H9 (cell line): ENCODE data around the gene CD47. TPM values are rescaled to one million over a fixed set of nuclear protein-coding genes. Genes with fewer than 3 reads are reported as not detected.

Experiments
- DNase-seq: peaks from one replicate; pipeline ENCODE4 v3.0.0-alpha.2; 2017
- H2AFZ ChIP-seq: one replicate; pipeline ENCODE4 v1.6.1; 2013; ENCODE audit warnings: mild to moderate bottlenecking, low read length, control low read depth, moderate library complexity
- H2AK5ac ChIP-seq: 2 replicates; pipeline ENCODE4 v1.6.1; 2013; ENCODE audit warnings: low read length, control low read depth, mixed read lengths; ENCODE audit not compliant: insufficient read length
- H2BK120ac ChIP-seq: one replicate; pipeline ENCODE4 v1.6.1; 2013; ENCODE audit warnings: low read depth, mild to moderate bottlenecking, low read length, control low read depth, inconsistent platforms; ENCODE audit not compliant: poor library complexity, severe bottlenecking
- H2BK12ac ChIP-seq: 2 replicates; pipeline ENCODE4 v1.6.1; 2013; ENCODE audit warnings: low read length, control low read depth, mixed read lengths, low read depth; ENCODE audit not compliant: insufficient read length
- H2BK15ac ChIP-seq: 2 replicates; pipeline ENCODE4 v1.6.1; 2013; ENCODE audit warnings: low read depth, low read length, control low read depth
- H2BK20ac ChIP-seq: one replicate; pipeline ENCODE4 v1.6.1; 2013; ENCODE audit warnings: low read depth, mild to moderate bottlenecking, low read length, control low read depth, inconsistent platforms; ENCODE audit not compliant: poor library complexity, severe bottlenecking
- H2BK5ac ChIP-seq: 2 replicates; pipeline ENCODE4 v1.6.1; 2013; ENCODE audit warnings: low read length, control low read depth, mixed read lengths; ENCODE audit not compliant: insufficient read length
- H3K14ac ChIP-seq: 2 replicates; pipeline ENCODE4 v1.6.1; 2013; ENCODE audit warnings: low read length, control low read depth; ENCODE audit not compliant: insufficient read depth
- H3K18ac ChIP-seq: 2 replicates; pipeline ENCODE4 v1.6.1; 2013; ENCODE audit warnings: low read depth, mild to moderate bottlenecking, mixed read lengths, low read length, control low read depth; ENCODE audit not compliant: insufficient read length
- H3K23ac ChIP-seq: 2 replicates; pipeline ENCODE4 v1.6.1; 2013; ENCODE audit warnings: low read length, control low read depth, mixed read lengths, low read depth; ENCODE audit not compliant: insufficient read length
- H3K23me2 ChIP-seq: 2 replicates; pipeline ENCODE4 v1.6.1; 2013; ENCODE audit warnings: low read depth, mild to moderate bottlenecking, mixed read lengths, low read length, control low read depth; ENCODE audit not compliant: insufficient read length, poor library complexity, severe bottlenecking
- H3K27ac ChIP-seq: 2 replicates; pipeline ENCODE4 v1.5.1; 2013; ENCODE audit warnings: low read length, control low read depth, mixed read lengths, low read depth; ENCODE audit not compliant: insufficient read length
- H3K27me3 ChIP-seq: 2 replicates; pipeline ENCODE4 v1.6.1; 2013; ENCODE audit warnings: low read length, control low read depth, inconsistent platforms; ENCODE audit not compliant: insufficient read depth
- H3K4ac ChIP-seq: 2 replicates; pipeline ENCODE4 v1.6.1; 2013; ENCODE audit warnings: low read depth, mild to moderate bottlenecking, control low read depth, inconsistent platforms, low read length, moderate library complexity
- H3K4me1 ChIP-seq: 2 replicates; pipeline ENCODE4 v1.6.1; 2013; ENCODE audit warnings: low read length, control low read depth, inconsistent platforms; ENCODE audit not compliant: insufficient read depth
- H3K4me2 ChIP-seq: 2 replicates; pipeline ENCODE4 v1.6.1; 2013; ENCODE audit warnings: low read length, control low read depth, mixed read lengths; ENCODE audit not compliant: insufficient read length, insufficient read depth
- H3K56ac ChIP-seq: 2 replicates; pipeline ENCODE4 v1.6.1; 2013; ENCODE audit warnings: low read depth, mild to moderate bottlenecking, mixed read lengths, low read length, control low read depth; ENCODE audit not compliant: insufficient read length
- H3K79me1 ChIP-seq: 2 replicates; pipeline ENCODE4 v1.6.1; 2013; ENCODE audit warnings: low read depth, mild to moderate bottlenecking, moderate library complexity, low read length, control low read depth, inconsistent platforms; ENCODE audit not compliant: insufficient read depth, poor library complexity, severe bottlenecking
- H3K79me2 ChIP-seq: 2 replicates; pipeline ENCODE4 v1.6.1; 2013; ENCODE audit warnings: low read length, control low read depth, inconsistent platforms; ENCODE audit not compliant: insufficient read depth
- H3K9ac ChIP-seq: 2 replicates; pipeline ENCODE4 v1.6.1; 2013; ENCODE audit warnings: low read length, control low read depth, mixed read lengths; ENCODE audit not compliant: insufficient read length; ENCODE audit errors: extremely low read depth
- H3K9me3 ChIP-seq: one replicate; pipeline ENCODE4 v1.6.1; 2013; ENCODE audit warnings: low read depth, low read length, inconsistent platforms; ENCODE audit not compliant: control insufficient read depth
- H3T11ph ChIP-seq: one replicate; pipeline ENCODE4 v1.6.1; 2013; ENCODE audit warnings: mild to moderate bottlenecking, low read length, control low read depth, inconsistent platforms
- H4K20me1 ChIP-seq: one replicate; pipeline ENCODE4 v1.6.1; 2013; ENCODE audit not compliant: control insufficient read depth, insufficient read length, insufficient read depth
- H4K5ac ChIP-seq: 2 replicates; pipeline ENCODE4 v1.6.1; 2013; ENCODE audit warnings: low read depth, mild to moderate bottlenecking, mixed read lengths, low read length, control low read depth; ENCODE audit not compliant: insufficient read length
- H4K8ac ChIP-seq: replicated peaks from 2 replicates; pipeline ENCODE4 v1.6.1; 2013; ENCODE audit warnings: low read length, control low read depth, mixed read lengths, low read depth; ENCODE audit not compliant: insufficient read length
- H4K91ac ChIP-seq: 2 replicates; pipeline ENCODE4 v1.6.1; 2013; ENCODE audit warnings: low read depth, mild to moderate bottlenecking, moderate library complexity, mixed read lengths, low read length, control low read depth; ENCODE audit not compliant: insufficient read length
- H3K27ac Mint-ChIP-seq, 3 experiments: 2 replicates in 2 of 3; 3 replicates in 1 of 3; pipeline ENCODE4 v1.8.0; 2020 to 2021; ENCODE audit warnings: mixed read lengths in 3 of 3, mild to moderate bottlenecking in 1 of 3, moderate library complexity in 1 of 3
- H3K27me3 Mint-ChIP-seq: 2 replicates; pipeline ENCODE4 v1.8.0; 2021; ENCODE audit warnings: low read depth, mild to moderate bottlenecking, moderate library complexity, mixed read lengths
- H3K36me3 Mint-ChIP-seq, 3 experiments: 2 replicates in 2 of 3; 3 replicates in 1 of 3; pipeline ENCODE4 v1.8.0; 2020 to 2021; ENCODE audit warnings: low read depth in 3 of 3, mixed read lengths in 3 of 3; ENCODE audit not compliant: insufficient read depth in 1 of 3
- H3K4me1 Mint-ChIP-seq, 2 experiments: 2 replicates each; pipeline ENCODE4 v1.8.0; 2020; ENCODE audit warnings: mixed read lengths in 2 of 2
- H3K4me3 Mint-ChIP-seq, 2 experiments: 2 replicates in 1 of 2; 3 replicates in 1 of 2; pipeline ENCODE4 v1.8.0; 2020 to 2021; ENCODE audit warnings: mild to moderate bottlenecking in 2 of 2, mixed read lengths in 2 of 2, moderate library complexity in 1 of 2
- H3K9me3 Mint-ChIP-seq, 2 experiments: 2 replicates in 1 of 2; 3 replicates in 1 of 2; pipeline ENCODE4 v1.8.0; 2020; ENCODE audit warnings: mild to moderate bottlenecking in 2 of 2, mixed read lengths in 2 of 2, moderate library complexity in 1 of 2
- WGBS: extraction: QIAGEN DNeasy Blood & Tissue Kit; methylation state at CpG from one replicate; pipeline ENCODE4 v1.1.7; 2013; ENCODE audit warnings: missing lambda C conversion rate, low lambda C conversion rate, mixed read lengths; ENCODE audit not compliant: insufficient read length; ENCODE audit errors: extremely low coverage; 5-methylcytosine and 5-hydroxymethylcytosine counted together
- total RNA-seq: library from RNA; stranded (reverse); gene quantifications from 2 replicates; pipeline ENCODE4 v1.2.1, GENCODE V29; 2021
- TF ChIP-seq, protein P1 (sequence below): fragments of 200-600 bp; sonication (generic); conservative IDR thresholded peaks from 3 replicates; pipeline ENCODE4 v1.8.0; 2021; ENCODE audit warnings: antibody characterized with exemption, mild to moderate bottlenecking

The CD47 gene
- total RNA-seq, 1 experiment from 2014 or later, result 15.4 TPM

DNA sequence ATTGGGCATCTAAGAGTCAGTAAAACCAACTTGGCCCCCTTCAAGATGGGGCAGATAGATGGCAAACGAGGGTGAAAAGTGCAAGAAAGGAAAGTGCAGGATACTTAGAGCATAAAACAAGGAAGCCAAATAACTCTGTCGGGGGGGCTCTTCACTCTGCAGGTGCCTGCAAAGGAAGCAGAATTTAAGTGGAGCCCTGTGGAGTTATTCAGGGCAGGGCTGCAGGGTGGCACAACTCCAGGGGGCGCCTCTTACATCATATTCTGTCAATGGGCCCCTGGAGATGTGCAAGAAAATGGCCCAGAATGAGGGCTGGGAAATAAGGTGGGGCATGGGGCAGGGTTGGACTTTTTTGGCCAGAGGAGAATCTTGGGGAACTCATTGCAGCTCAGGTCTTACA, 69.7 kb downstream of the CD47 start:
- Histone ChIP-seq H3K14ac (no peak overlapping the region), H3K4me1 (no peaks in the 10 kb centered on the region), H4K8ac (no peak overlapping the region), H3K27ac (no peak overlapping the region), H2BK12ac (no peak overlapping the region), H4K5ac (no peak overlapping the region), H3K56ac (no peak overlapping the region), H3K23me2 (no peaks in the 10 kb centered on the region), H2BK120ac (no peak overlapping the region), H3K18ac (no peak overlapping the region), H3K9me3 (no peaks in the 10 kb centered on the region), H3T11ph (no peak overlapping the region), H3K23ac (no peak overlapping the region), H4K91ac (no peak overlapping the region), H3K79me1 (no peaks in the 10 kb centered on the region), H2BK20ac (no peak overlapping the region), H3K4me2 (no peak overlapping the region), H3K4ac (no peak overlapping the region), H2BK15ac (no peak overlapping the region), H2BK5ac (no peak overlapping the region), H4K20me1 (no peaks in the 10 kb centered on the region), H3K27me3 (no peaks in the 10 kb centered on the region), H2AK5ac (no peak overlapping the region), H3K79me2 (no peaks in the 10 kb centered on the region), H2AFZ (no peak overlapping the region), H3K9ac (no peak overlapping the region)
- Mint-ChIP-seq H3K4me1 (peaks cover 27 to 53% of the 10 kb centered on the region in 2 experiments), H3K9me3 (no peaks in the 10 kb centered on the region), H3K36me3 (peaks cover 0 to 5% (median 1%) of the 10 kb centered on the region in 3 experiments; a peak in 2 of 7 replicates), H3K27ac (peak overlapping the region in 1 of 3 experiments; percentile 42; a peak in 2 of 7 replicates), H3K4me3 (no peak overlapping the region; a peak in 1 of 5 replicates), H3K27me3 (no peaks in the 10 kb centered on the region)
- WGBS, result no CpG with 5 or more reads among the region's 3 CpGs
- TF ChIP-seq, protein P1, sequence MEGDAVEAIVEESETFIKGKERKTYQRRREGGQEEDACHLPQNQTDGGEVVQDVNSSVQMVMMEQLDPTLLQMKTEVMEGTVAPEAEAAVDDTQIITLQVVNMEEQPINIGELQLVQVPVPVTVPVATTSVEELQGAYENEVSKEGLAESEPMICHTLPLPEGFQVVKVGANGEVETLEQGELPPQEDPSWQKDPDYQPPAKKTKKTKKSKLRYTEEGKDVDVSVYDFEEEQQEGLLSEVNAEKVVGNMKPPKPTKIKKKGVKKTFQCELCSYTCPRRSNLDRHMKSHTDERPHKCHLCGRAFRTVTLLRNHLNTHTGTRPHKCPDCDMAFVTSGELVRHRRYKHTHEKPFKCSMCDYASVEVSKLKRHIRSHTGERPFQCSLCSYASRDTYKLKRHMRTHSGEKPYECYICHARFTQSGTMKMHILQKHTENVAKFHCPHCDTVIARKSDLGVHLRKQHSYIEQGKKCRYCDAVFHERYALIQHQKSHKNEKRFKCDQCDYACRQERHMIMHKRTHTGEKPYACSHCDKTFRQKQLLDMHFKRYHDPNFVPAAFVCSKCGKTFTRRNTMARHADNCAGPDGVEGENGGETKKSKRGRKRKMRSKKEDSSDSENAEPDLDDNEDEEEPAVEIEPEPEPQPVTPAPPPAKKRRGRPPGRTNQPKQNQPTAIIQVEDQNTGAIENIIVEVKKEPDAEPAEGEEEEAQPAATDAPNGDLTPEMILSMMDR, result no peak
- no peak for DNase-seq
